PFSK-1 (cell line): ENCODE data around the gene UBE2V1.

ENCODE experiments used
- FOXP2 ChIP-seq: optimal IDR thresholded peaks from 2 replicates; pipeline ENCODE3; 2011; ENCODE audit warnings: borderline replicate concordance, control low read depth, inconsistent platforms; ENCODE audit not compliant: insufficient read depth; ENCODE audit errors: extremely low read length, extremely low read depth
- POLR2AphosphoS5 ChIP-seq: IDR thresholded peaks from 2 replicates; pipeline ENCODE4 v1.6.1; 2012; ENCODE audit warnings: low read depth, mild to moderate bottlenecking, control low read depth, low read length, moderate library complexity
- TAF1 ChIP-seq: IDR thresholded peaks from 2 replicates; pipeline ENCODE4 v1.6.1; 2012; ENCODE audit warnings: low read length, control low read depth, borderline replicate concordance; ENCODE audit not compliant: insufficient read depth

- TF ChIP-seq POLR2AphosphoS5: no peak
- TF ChIP-seq FOXP2: no peak
- no peak for TF ChIP-seq TAF1
Observed at GRCh38 chr20:50145566-50145965, 32.6 kb upstream of the UBE2V1 start.
